WTC11 (cell line): ENCODE measurements around the gene ZNF501. TPM values are rescaled to one million over a fixed set of nuclear protein-coding genes. Genes with fewer than 3 reads are reported as not detected.

Experiments
- ATAC-seq: fragments of 200-7000 bp; cut with Tn5 transposase; 2 replicates; pipeline ENCODE4 v1.10.0; 2021; ENCODE audit warnings: mild to moderate bottlenecking, moderate library complexity
- CTCF ChIA-PET: fragments of 300-600 bp; sonication (Branson Sonifier 250); formaldehyde crosslinking; loops from one replicate; lab custom pipeline; 2021; ENCODE audit warnings: antibody characterized with exemption; lab: Charles Lee
- POLR2A ChIA-PET: fragments of 350-600 bp; sonication (Branson Sonifier 250); formaldehyde crosslinking; loops from one replicate; lab custom pipeline; 2021; ENCODE audit warnings: antibody characterized with exemption; lab: Charles Lee
- DNase-seq: peaks from one replicate; pipeline ENCODE4 v3.0.0; 2021; ENCODE audit warnings: low spot score
- H3K27ac Mint-ChIP-seq: 2 replicates; pipeline ENCODE4 v1.8.0; 2021; ENCODE audit warnings: mixed read lengths
- H3K27me3 Mint-ChIP-seq: 2 replicates; pipeline ENCODE4 v1.8.0; 2021; ENCODE audit warnings: low read depth, mild to moderate bottlenecking, moderate library complexity, mixed read lengths
- H3K36me3 Mint-ChIP-seq: 2 replicates; pipeline ENCODE4 v1.8.0; 2021; ENCODE audit warnings: mixed read lengths
- H3K4me1 Mint-ChIP-seq: 2 replicates; pipeline ENCODE4 v1.8.0; 2022; ENCODE audit warnings: mixed read lengths
- H3K4me3 Mint-ChIP-seq: 2 replicates; pipeline ENCODE4 v1.8.0; 2021; ENCODE audit warnings: mild to moderate bottlenecking, moderate library complexity, mixed read lengths
- H3K9me3 Mint-ChIP-seq: 2 replicates; pipeline ENCODE4 v1.8.0; 2021; ENCODE audit warnings: mixed read lengths
- ETV6 ChIP-seq: sonication (generic); formaldehyde crosslinking; IDR thresholded peaks from 2 replicates; pipeline ENCODE4 v1.8.1; 2022; ENCODE audit warnings: mild to moderate bottlenecking, missing genetic modification reagents
- GABPB1 ChIP-seq: sonication (generic); formaldehyde crosslinking; IDR thresholded peaks from 2 replicates; pipeline ENCODE4 v1.8.1; 2023; ENCODE audit warnings: mild to moderate bottlenecking, missing genetic modification reagents
- GRHL2 ChIP-seq: fragments of 250-450 bp; sonication (Bioruptor Pico); IDR thresholded peaks from 2 replicates; pipeline ENCODE4 v1.8.0; 2022; ENCODE audit warnings: mild to moderate bottlenecking, moderate library complexity; ENCODE audit not compliant: insufficient replicate concordance, severe bottlenecking
- HMGA2 ChIP-seq: fragments of 250-450 bp; sonication (Bioruptor Pico); IDR thresholded peaks from 2 replicates; pipeline ENCODE4 v1.4.0; 2021; ENCODE audit warnings: mild to moderate bottlenecking, moderate library complexity
- KAT7 ChIP-seq: sonication (generic); formaldehyde crosslinking; IDR thresholded peaks from 2 replicates; pipeline ENCODE4 v1.8.1; 2023; ENCODE audit warnings: missing genetic modification reagents, mild to moderate bottlenecking, borderline replicate concordance
- NR3C1 ChIP-seq: sonication (generic); formaldehyde crosslinking; conservative IDR thresholded peaks from 2 replicates; pipeline ENCODE4 v1.8.1; 2023; ENCODE audit warnings: low read depth, mild to moderate bottlenecking, missing genetic modification reagents
- RELA ChIP-seq: sonication (generic); formaldehyde crosslinking; IDR thresholded peaks from 2 replicates; pipeline ENCODE4 v1.8.1; 2022; ENCODE audit warnings: missing genetic modification reagents, mild to moderate bottlenecking, borderline replicate concordance
- TCF7 ChIP-seq: sonication (generic); formaldehyde crosslinking; IDR thresholded peaks from 2 replicates; pipeline ENCODE4 v1.8.0; 2022; ENCODE audit warnings: mild to moderate bottlenecking, low read depth, missing genetic modification reagents, moderate library complexity
- TEAD1 ChIP-seq: sonication (generic); formaldehyde crosslinking; IDR thresholded peaks from 2 replicates; pipeline ENCODE4 v1.8.0; 2022; ENCODE audit warnings: mild to moderate bottlenecking, missing genetic modification reagents
- TEAD4 ChIP-seq: sonication (generic); formaldehyde crosslinking; IDR thresholded peaks from 2 replicates; pipeline ENCODE4 v1.8.0; 2022; ENCODE audit warnings: mild to moderate bottlenecking, missing genetic modification reagents
- ZNF121 ChIP-seq: sonication (generic); formaldehyde crosslinking; IDR thresholded peaks from 2 replicates; pipeline ENCODE4 v1.8.0; 2023; ENCODE audit warnings: missing genetic modification reagents
- ZNF671 ChIP-seq: fragments of 250-450 bp; sonication (Bioruptor Pico); IDR thresholded peaks from 2 replicates; pipeline ENCODE4 v1.8.0; 2021; ENCODE audit warnings: mild to moderate bottlenecking
- total RNA-seq: library from RNA; stranded (reverse); gene quantifications from 3 replicates; pipeline ENCODE4 v1.2.3, GENCODE V29; 2021
- TF ChIP-seq, protein P1 (sequence below): fragments of 250-450 bp; sonication (Bioruptor Pico); IDR thresholded peaks from 2 replicates; pipeline ENCODE4 v1.9.0; 2021; ENCODE audit warnings: mild to moderate bottlenecking
- TF ChIP-seq, protein P2 (sequence below): sonication (generic); formaldehyde crosslinking; IDR thresholded peaks from 2 replicates; pipeline ENCODE4 v1.8.1; 2023; ENCODE audit warnings: mild to moderate bottlenecking, missing genetic modification reagents
- TF ChIP-seq, protein P3 (sequence below): sonication (generic); formaldehyde crosslinking; conservative IDR thresholded peaks from 2 replicates; pipeline ENCODE4 v1.8.1; 2023; ENCODE audit warnings: mild to moderate bottlenecking, low read depth, missing genetic modification reagents, moderate library complexity
- TF ChIP-seq, protein P4 (sequence below): sonication (generic); formaldehyde crosslinking; IDR thresholded peaks from 2 replicates; pipeline ENCODE4 v1.8.0; 2022; ENCODE audit warnings: mild to moderate bottlenecking, missing genetic modification reagents
- TF ChIP-seq, protein P5 (sequence below): sonication (generic); formaldehyde crosslinking; IDR thresholded peaks from 2 replicates; pipeline ENCODE4 v1.8.0; 2022; ENCODE audit warnings: mild to moderate bottlenecking, missing genetic modification reagents
- TF ChIP-seq, protein P6 (sequence below): sonication (generic); formaldehyde crosslinking; IDR thresholded peaks from 2 replicates; pipeline ENCODE4 v1.8.1; 2023; ENCODE audit warnings: mild to moderate bottlenecking, missing genetic modification reagents, borderline replicate concordance
- TF ChIP-seq, protein P7 (sequence below): sonication (generic); formaldehyde crosslinking; IDR thresholded peaks from 2 replicates; pipeline ENCODE4 v1.8.0; 2022; ENCODE audit warnings: mild to moderate bottlenecking, missing genetic modification reagents

The ZNF501 gene
- total RNA-seq, 1 experiment from 2014 or later: 8.8 TPM

DNA sequence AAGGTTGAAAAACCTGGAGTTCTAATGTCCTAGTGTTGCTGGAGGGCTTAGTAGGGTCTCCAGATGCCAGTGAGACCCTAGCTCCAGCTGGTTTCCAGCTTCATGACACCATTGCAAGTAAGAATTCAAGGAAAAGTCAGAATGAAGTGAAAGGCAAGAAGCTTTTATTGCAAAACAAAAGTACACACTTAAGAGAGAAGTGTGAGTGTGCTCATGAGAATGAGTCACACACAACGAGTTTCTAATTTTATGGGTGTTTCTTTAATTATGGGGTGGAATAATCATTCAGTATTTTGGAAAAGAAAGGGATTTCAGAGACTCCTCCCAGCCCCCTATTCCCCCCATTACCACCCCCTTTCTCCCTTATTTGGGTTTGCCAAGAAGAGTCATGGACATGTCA lies 41.5 kb upstream of the ZNF501 start:
- Mint-ChIP-seq H3K4me3 (no peak overlapping the region), H3K9me3 (peaks cover 82% of the 10 kb centered on the region), H3K27me3 (peaks cover 62% of the 10 kb centered on the region), H3K36me3 (peaks cover 28% of the 10 kb centered on the region), H3K4me1 (peaks cover 5% of the 10 kb centered on the region), H3K27ac (no peak overlapping the region)
- no peak for DNase-seq
- no peak for ATAC-seq
- CTCF ChIA-PET: no interaction called here
- POLR2A ChIA-PET: no interaction called here
- TF ChIP-seq GABPB1 (CRISPR knock-in tag): no peak
- no peak for TF ChIP-seq HMGA2 (CRISPR knock-in tag)
- TF ChIP-seq, protein P1, sequence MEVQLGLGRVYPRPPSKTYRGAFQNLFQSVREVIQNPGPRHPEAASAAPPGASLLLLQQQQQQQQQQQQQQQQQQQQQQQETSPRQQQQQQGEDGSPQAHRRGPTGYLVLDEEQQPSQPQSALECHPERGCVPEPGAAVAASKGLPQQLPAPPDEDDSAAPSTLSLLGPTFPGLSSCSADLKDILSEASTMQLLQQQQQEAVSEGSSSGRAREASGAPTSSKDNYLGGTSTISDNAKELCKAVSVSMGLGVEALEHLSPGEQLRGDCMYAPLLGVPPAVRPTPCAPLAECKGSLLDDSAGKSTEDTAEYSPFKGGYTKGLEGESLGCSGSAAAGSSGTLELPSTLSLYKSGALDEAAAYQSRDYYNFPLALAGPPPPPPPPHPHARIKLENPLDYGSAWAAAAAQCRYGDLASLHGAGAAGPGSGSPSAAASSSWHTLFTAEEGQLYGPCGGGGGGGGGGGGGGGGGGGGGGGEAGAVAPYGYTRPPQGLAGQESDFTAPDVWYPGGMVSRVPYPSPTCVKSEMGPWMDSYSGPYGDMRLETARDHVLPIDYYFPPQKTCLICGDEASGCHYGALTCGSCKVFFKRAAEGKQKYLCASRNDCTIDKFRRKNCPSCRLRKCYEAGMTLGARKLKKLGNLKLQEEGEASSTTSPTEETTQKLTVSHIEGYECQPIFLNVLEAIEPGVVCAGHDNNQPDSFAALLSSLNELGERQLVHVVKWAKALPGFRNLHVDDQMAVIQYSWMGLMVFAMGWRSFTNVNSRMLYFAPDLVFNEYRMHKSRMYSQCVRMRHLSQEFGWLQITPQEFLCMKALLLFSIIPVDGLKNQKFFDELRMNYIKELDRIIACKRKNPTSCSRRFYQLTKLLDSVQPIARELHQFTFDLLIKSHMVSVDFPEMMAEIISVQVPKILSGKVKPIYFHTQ (CRISPR knock-in tag): no peak
- TF ChIP-seq TEAD1 (CRISPR knock-in tag): no peak
- no peak for TF ChIP-seq RELA (CRISPR knock-in tag)
- TF ChIP-seq, protein P2, sequence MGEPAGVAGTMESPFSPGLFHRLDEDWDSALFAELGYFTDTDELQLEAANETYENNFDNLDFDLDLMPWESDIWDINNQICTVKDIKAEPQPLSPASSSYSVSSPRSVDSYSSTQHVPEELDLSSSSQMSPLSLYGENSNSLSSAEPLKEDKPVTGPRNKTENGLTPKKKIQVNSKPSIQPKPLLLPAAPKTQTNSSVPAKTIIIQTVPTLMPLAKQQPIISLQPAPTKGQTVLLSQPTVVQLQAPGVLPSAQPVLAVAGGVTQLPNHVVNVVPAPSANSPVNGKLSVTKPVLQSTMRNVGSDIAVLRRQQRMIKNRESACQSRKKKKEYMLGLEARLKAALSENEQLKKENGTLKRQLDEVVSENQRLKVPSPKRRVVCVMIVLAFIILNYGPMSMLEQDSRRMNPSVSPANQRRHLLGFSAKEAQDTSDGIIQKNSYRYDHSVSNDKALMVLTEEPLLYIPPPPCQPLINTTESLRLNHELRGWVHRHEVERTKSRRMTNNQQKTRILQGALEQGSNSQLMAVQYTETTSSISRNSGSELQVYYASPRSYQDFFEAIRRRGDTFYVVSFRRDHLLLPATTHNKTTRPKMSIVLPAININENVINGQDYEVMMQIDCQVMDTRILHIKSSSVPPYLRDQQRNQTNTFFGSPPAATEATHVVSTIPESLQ (CRISPR knock-in tag): no peak
- TF ChIP-seq TCF7 (CRISPR knock-in tag): no peak
- TF ChIP-seq ZNF121 (CRISPR knock-in tag): no peak
- TF ChIP-seq GRHL2 (CRISPR knock-in tag): no peak
- no peak for TF ChIP-seq KAT7 (CRISPR knock-in tag)
- TF ChIP-seq, protein P3, sequence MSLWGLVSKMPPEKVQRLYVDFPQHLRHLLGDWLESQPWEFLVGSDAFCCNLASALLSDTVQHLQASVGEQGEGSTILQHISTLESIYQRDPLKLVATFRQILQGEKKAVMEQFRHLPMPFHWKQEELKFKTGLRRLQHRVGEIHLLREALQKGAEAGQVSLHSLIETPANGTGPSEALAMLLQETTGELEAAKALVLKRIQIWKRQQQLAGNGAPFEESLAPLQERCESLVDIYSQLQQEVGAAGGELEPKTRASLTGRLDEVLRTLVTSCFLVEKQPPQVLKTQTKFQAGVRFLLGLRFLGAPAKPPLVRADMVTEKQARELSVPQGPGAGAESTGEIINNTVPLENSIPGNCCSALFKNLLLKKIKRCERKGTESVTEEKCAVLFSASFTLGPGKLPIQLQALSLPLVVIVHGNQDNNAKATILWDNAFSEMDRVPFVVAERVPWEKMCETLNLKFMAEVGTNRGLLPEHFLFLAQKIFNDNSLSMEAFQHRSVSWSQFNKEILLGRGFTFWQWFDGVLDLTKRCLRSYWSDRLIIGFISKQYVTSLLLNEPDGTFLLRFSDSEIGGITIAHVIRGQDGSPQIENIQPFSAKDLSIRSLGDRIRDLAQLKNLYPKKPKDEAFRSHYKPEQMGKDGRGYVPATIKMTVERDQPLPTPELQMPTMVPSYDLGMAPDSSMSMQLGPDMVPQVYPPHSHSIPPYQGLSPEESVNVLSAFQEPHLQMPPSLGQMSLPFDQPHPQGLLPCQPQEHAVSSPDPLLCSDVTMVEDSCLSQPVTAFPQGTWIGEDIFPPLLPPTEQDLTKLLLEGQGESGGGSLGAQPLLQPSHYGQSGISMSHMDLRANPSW (CRISPR knock-in tag): no peak
- no peak for TF ChIP-seq TEAD4 (CRISPR knock-in tag)
- TF ChIP-seq ETV6: no peak
- no peak for TF ChIP-seq ZNF671 (CRISPR knock-in tag)
- TF ChIP-seq NR3C1: no peak
- TF ChIP-seq, protein P4, sequence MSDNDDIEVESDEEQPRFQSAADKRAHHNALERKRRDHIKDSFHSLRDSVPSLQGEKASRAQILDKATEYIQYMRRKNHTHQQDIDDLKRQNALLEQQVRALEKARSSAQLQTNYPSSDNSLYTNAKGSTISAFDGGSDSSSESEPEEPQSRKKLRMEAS (CRISPR knock-in tag): no peak
- TF ChIP-seq, protein P5, sequence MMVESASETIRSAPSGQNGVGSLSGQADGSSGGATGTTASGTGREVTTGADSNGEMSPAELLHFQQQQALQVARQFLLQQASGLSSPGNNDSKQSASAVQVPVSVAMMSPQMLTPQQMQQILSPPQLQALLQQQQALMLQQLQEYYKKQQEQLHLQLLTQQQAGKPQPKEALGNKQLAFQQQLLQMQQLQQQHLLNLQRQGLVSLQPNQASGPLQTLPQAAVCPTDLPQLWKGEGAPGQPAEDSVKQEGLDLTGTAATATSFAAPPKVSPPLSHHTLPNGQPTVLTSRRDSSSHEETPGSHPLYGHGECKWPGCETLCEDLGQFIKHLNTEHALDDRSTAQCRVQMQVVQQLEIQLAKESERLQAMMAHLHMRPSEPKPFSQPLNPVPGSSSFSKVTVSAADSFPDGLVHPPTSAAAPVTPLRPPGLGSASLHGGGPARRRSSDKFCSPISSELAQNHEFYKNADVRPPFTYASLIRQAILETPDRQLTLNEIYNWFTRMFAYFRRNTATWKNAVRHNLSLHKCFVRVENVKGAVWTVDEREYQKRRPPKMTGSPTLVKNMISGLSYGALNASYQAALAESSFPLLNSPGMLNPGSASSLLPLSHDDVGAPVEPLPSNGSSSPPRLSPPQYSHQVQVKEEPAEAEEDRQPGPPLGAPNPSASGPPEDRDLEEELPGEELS: no peak
- TF ChIP-seq, protein P6, sequence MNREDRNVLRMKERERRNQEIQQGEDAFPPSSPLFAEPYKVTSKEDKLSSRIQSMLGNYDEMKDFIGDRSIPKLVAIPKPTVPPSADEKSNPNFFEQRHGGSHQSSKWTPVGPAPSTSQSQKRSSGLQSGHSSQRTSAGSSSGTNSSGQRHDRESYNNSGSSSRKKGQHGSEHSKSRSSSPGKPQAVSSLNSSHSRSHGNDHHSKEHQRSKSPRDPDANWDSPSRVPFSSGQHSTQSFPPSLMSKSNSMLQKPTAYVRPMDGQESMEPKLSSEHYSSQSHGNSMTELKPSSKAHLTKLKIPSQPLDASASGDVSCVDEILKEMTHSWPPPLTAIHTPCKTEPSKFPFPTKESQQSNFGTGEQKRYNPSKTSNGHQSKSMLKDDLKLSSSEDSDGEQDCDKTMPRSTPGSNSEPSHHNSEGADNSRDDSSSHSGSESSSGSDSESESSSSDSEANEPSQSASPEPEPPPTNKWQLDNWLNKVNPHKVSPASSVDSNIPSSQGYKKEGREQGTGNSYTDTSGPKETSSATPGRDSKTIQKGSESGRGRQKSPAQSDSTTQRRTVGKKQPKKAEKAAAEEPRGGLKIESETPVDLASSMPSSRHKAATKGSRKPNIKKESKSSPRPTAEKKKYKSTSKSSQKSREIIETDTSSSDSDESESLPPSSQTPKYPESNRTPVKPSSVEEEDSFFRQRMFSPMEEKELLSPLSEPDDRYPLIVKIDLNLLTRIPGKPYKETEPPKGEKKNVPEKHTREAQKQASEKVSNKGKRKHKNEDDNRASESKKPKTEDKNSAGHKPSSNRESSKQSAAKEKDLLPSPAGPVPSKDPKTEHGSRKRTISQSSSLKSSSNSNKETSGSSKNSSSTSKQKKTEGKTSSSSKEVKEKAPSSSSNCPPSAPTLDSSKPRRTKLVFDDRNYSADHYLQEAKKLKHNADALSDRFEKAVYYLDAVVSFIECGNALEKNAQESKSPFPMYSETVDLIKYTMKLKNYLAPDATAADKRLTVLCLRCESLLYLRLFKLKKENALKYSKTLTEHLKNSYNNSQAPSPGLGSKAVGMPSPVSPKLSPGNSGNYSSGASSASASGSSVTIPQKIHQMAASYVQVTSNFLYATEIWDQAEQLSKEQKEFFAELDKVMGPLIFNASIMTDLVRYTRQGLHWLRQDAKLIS (CRISPR knock-in tag): no peak
- TF ChIP-seq, protein P7, sequence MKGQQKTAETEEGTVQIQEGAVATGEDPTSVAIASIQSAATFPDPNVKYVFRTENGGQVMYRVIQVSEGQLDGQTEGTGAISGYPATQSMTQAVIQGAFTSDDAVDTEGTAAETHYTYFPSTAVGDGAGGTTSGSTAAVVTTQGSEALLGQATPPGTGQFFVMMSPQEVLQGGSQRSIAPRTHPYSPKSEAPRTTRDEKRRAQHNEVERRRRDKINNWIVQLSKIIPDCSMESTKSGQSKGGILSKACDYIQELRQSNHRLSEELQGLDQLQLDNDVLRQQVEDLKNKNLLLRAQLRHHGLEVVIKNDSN (CRISPR knock-in tag): no peak
